ENCODE measurements around the gene S1PR5.

The S1PR5 gene

GRCh38 chr19:10516671-10517286, 468 bp downstream of the S1PR5 start:
- no peak for DNase-seq (ENCODE audit: extremely low read depth in 1 of 2, low read depth in 1 of 2)

GRCh38 chr19:10516064-10516385, 1.2 kb downstream of the S1PR5 start:
- no peak for DNase-seq (ENCODE audit: extremely low read depth in 1 of 2, low read depth in 1 of 2)

DNA sequence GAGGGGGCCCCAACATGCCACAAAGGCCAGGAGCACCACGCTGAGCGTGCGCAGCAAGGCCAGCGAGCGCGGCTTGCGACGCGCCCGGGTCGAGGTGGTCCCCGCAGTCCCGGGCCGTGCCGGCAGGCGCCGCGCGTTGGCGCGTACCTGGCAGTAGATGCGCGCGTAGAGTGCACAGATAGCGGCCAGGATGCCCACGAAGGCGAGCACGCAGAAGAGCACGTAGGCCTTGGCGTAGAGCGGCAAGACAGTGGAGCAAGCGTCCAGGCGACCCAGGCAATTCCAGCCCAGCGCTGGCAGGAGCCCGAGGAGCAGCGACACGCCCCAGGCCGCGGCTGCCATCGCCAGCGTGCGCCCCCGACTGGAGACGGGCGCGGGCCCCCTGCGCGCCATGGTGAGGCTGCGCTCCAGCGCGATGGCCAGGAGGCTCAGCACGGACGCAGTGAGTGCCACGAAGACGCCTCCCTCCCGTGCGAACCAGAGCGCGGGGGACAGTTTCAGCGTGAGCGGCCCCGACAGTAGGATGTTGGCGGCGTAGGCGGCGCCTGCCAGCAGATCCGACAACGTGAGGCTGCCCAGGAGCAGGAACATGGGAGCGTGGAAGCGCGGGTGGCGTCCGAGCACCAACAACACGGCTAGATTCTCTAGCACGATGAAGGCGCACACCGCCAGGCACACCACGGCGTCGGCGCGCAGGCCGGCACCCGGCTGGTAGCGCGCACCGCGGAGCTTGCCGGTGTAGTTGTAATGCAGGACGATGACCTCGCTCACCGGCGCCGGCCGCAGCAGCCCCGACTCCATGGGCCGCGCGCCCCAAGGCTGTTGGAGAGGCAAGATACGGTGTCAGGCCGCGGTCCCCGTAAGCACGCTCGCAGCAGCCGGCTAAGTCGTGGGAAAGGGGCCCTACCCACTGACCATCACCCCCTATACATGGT, 2.8 kb downstream of the S1PR5 start:
- DNase-seq (ENCODE audit: extremely low read depth in 1 of 2, low read depth in 1 of 2): peak in 1 of 2 donors; percentile 24

GRCh38 chr19:10513223-10513622, 4.0 kb downstream of the S1PR5 start:
- DNase-seq (ENCODE audit: extremely low read depth in 1 of 2, low read depth in 1 of 2): no peak

- DNase-seq (ENCODE audit: extremely low read depth in 1 of 2, low read depth in 1 of 2): no peak
Measured at GRCh38 chr19:10510301-10510802, 6.9 kb downstream of the S1PR5 start.

- DNase-seq (ENCODE audit: extremely low read depth in 1 of 2, low read depth in 1 of 2): peak in 1 of 2 donors; percentile 58
Measured at GRCh38 chr19:10508707-10509106, 8.5 kb downstream of the S1PR5 start.

DNA sequence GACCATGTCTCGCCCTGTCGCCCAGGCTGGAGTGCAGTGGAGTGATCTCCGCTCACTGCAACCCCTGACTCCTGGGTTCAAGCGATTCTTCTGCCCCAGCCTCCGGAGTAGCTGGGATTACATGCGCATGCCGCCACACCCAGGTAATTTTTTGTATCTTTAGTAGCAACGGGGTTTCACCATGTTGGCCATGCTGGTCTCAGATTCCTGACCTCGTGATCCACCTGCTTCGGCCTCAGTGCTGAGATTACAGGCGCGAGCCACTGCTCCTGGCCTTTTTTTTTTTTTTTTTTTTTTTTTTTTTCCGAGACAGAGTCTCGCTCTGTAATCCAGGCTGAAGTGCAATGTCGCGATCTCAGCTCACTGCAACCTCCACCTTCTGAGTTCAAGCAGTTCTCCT, 9.2 kb downstream of the S1PR5 start:
- no peak for DNase-seq (ENCODE audit: extremely low read depth in 1 of 2, low read depth in 1 of 2)

GRCh38 chr19:10505583-10506229, 11.5 kb downstream of the S1PR5 start:
- peak; percentile 64 to 79 for DNase-seq (ENCODE audit: extremely low read depth in 1 of 2, low read depth in 1 of 2)

DNA sequence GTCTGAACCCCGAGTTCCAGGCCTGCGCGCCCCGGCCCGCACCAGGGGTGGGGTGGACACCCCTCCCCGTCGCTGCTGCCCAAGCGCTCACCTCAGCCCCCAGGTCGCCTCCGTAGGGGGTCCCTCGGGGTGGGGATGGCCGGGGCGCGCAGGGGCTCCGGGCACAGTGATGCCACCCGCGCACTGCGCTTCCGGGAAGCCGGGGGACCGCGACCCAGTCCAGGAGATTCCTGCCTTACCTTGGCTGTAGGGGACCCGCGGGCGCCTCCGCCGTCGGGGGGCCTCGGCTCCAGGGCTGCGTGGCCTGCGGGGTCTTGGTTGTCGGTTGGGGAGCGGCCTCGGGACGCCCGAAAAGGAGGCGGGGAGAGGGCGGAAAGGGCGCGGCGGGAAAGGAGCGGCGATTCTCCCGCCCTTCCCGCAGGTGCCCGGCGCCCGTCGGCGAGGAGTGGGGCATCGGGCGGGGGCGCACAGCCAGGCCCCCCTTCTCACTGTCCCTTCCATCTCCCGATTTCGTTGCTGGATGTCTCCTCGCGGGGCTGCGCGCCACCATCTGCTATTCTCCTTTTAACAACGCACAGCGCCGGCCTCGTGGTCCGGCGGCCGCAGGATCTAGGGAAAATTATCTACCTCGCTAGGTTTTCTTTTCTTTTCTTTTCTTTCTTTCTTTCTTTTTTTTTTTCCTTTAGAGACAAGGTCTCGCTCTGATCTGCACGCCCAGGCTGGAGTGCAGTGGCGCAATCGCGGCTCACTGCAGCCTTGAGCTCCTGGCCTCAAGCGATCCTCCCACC, 14.1 kb downstream of the S1PR5 start, which contains the start of gene KEAP1:
TSS of gene KEAP1 (minus strand) at position 355 of the 788 bp plus-strand sequence. CDS start 3,323 bp downstream, outside the sequence.
- no peak for DNase-seq (ENCODE audit: extremely low read depth in 1 of 2, low read depth in 1 of 2)

GRCh38 chr19:10502524-10503001, 14.7 kb downstream of the S1PR5 start:
- peak; percentile 86 for DNase-seq (ENCODE audit: extremely low read depth in 1 of 2, low read depth in 1 of 2)

DNA sequence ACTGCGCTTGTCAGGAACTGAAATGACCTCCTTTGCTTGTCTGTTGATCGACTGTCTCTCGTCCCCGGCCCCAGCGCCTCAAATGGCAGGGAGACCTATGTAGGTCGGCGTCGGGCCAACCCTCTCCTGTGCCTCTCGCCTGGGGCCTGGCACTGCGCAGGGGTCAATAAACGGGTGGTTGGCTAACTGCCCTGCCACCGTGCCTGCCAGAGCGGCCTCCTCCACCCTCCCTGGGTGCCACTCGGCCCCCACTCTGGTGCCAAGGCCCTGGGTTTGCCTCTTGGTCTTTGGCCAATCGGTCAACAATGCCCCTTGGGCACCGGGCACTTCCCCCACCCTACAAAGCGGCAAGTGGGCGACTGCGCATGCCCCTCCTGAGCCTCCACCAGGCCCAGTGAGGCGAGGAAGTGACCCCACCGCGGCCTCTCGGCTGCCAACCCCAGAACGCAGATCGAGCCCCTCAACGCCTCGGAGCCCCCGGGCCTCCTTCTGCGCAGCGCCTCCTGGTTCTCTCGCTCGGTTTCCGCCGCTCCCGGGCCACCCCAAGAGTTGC, 15.2 kb downstream of the S1PR5 start:
- DNase-seq (ENCODE audit: extremely low read depth in 1 of 2, low read depth in 1 of 2): peak; percentile 31 to 39

- DNase-seq (ENCODE audit: extremely low read depth in 1 of 2, low read depth in 1 of 2): no peak
Measured at GRCh38 chr19:10500247-10500592, 17.0 kb downstream of the S1PR5 start.

GRCh38 chr19:10499550-10500246, 17.5 kb downstream of the S1PR5 start:
- DNase-seq (ENCODE audit: extremely low read depth in 1 of 2, low read depth in 1 of 2): no peak

- no peak for DNase-seq (ENCODE audit: extremely low read depth in 1 of 2, low read depth in 1 of 2)
Measured at GRCh38 chr19:10497371-10497770, 19.9 kb downstream of the S1PR5 start.

DNA sequence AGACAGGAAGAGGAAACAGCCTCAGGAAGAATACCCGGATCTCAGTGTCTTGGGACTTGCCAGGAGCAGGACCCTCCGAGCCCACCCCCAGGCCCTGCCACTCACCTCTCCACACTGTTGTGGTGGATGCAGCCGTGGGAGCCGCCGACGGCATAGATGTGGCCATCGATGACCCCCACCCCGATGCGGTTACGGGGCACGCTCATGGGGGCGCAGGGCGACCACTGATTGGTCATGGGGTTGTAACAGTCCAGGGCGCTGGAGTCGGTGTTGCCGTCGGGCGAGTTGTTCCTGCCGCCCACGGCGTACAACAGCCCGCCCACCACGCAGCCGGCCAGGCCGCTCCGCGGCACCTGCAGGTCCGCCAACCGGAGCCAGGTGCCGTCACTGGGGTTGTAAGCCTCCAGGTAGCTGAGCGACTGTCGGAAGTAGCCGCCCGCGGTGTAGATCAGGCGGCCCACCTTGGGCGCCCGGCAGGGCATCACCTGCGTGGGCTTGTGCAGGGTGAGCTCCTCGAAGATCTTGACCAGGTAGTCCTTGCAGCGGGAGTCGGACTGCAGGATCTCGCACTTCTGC, 25.7 kb downstream of the S1PR5 start:
- no peak for DNase-seq (ENCODE audit: extremely low read depth in 1 of 2, low read depth in 1 of 2)

DNA sequence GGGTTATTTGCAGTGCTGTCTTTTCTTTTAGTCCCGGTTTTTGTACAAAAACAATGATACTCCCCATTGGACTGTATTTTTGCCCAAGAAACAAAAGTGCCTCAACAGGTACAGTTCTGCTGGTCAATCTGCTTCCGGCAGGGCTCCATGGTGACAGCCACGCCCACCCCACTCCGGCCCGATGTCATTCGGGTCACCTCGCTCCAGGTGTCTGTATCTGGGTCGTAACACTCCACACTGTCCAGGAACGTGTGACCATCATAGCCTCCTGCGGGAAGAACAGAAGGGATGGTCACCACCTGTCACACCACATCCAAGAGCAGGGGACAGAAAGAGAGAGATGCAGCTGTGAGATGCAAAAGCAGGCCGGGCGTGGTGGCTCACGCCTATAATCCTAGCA, 30.7 kb downstream of the S1PR5 start:
- DNase-seq (ENCODE audit: extremely low read depth in 1 of 2, low read depth in 1 of 2): no peak

DNA sequence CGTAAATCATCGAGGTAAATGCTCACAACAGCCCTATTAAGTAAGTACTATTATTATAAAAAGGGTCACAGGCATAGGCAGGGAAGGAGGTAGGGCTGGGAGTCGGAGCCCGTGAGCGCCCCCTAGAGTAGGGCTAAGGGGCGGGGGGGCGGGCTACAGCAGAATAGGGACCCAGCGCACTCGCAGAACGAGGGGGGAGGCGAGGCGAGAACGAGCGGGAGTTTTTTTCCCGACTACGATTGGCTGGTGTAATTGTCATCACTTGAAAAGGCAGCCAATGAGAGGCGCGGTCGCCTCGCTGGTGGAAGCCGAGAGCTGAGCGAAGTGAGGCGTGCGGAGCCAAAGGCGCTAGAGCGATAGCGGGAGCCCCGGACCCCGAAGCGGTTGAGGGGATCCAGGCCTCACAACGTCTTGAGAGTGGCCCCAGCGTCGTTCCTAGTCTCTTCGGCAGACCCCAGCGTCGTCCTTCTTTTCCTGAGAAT, 38.3 kb downstream of the S1PR5 start:
- peak; percentile 76 to 85 for DNase-seq (ENCODE audit: extremely low read depth in 1 of 2, low read depth in 1 of 2)

GRCh38 chr19:10478476-10478875, 38.8 kb downstream of the S1PR5 start:
- no peak for DNase-seq (ENCODE audit: extremely low read depth in 1 of 2, low read depth in 1 of 2)

GRCh38 chr19:10474962-10475451, 42.2 kb downstream of the S1PR5 start:
- no peak for DNase-seq (ENCODE audit: extremely low read depth in 1 of 2, low read depth in 1 of 2)
